ENCODE results near the gene NOC2L. TPM values are rescaled to one million over a fixed set of nuclear protein-coding genes. Genes with fewer than 3 reads are reported as not detected.
A peak's percentile ranks its signal among the peaks of the same experiment; 100 is the strongest.

NOC2L gene
- total RNA-seq, 1 donor from 2014 or later = 69.8 TPM

- H3K27ac Mint-ChIP-seq = no peak overlapping the region
- DNase-seq (ENCODE audit: low spot score in 2 of 2, unreplicated experiment in 2 of 2) = no peak
- TF ChIP-seq, protein P1, sequence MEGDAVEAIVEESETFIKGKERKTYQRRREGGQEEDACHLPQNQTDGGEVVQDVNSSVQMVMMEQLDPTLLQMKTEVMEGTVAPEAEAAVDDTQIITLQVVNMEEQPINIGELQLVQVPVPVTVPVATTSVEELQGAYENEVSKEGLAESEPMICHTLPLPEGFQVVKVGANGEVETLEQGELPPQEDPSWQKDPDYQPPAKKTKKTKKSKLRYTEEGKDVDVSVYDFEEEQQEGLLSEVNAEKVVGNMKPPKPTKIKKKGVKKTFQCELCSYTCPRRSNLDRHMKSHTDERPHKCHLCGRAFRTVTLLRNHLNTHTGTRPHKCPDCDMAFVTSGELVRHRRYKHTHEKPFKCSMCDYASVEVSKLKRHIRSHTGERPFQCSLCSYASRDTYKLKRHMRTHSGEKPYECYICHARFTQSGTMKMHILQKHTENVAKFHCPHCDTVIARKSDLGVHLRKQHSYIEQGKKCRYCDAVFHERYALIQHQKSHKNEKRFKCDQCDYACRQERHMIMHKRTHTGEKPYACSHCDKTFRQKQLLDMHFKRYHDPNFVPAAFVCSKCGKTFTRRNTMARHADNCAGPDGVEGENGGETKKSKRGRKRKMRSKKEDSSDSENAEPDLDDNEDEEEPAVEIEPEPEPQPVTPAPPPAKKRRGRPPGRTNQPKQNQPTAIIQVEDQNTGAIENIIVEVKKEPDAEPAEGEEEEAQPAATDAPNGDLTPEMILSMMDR (IDR thresholded peaks at IDR 0.05; ENCODE audit: unreplicated experiment) = no peak
- peaks cover 2% of the 10 kb centered on the region for H3K36me3 Mint-ChIP-seq
- peaks cover 8% of the 10 kb centered on the region for H3K4me1 Mint-ChIP-seq
- H3K9me3 Mint-ChIP-seq = no peaks in the 10 kb centered on the region
- H3K27me3 Mint-ChIP-seq (ENCODE audit: low read depth) = no peaks in the 10 kb centered on the region
- peak overlapping the region; percentile 55 for H3K4me3 Mint-ChIP-seq
Observed at GRCh38 chr1:962381-963300, 3.6 kb upstream of the NOC2L start.

DNA sequence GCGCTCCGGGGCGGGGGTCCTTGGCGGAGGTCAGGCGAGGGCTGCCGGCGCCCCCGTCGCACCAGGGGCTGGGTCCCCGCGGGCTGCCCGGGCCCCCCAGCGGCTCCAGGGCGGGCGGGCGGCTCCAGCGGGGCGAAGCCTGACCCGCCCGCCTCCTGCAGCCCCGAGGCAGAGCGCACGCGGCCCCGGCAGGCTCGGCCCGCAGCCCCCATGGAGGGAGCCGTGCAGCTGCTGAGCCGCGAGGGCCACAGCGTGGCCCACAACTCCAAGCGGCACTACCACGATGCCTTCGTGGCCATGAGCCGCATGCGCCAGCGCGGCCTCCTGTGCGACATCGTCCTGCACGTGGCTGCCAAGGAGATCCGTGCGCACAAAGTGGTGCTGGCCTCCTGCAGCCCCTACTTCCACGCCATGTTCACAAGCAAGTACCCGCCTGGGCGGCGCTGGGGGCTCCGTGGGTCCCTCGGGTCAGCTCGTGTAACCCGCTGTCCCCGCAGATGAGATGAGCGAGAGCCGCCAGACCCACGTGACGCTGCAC, 2.1 kb upstream of the NOC2L start:
- TF ChIP-seq, protein P1 (IDR thresholded peaks at IDR 0.05; ENCODE audit: unreplicated experiment) = no peak
- Mint-ChIP-seq H3K36me3 (peaks cover 6% of the 10 kb centered on the region), H3K9me3 (no peaks in the 10 kb centered on the region), H3K27ac (no peak overlapping the region), H3K27me3 (ENCODE audit: low read depth) (no peaks in the 10 kb centered on the region), H3K4me3 (peak overlapping the region; percentile 58), H3K4me1 (peaks cover 11% of the 10 kb centered on the region)
- no peak for DNase-seq (ENCODE audit: low spot score in 2 of 2, unreplicated experiment in 2 of 2)

DNA sequence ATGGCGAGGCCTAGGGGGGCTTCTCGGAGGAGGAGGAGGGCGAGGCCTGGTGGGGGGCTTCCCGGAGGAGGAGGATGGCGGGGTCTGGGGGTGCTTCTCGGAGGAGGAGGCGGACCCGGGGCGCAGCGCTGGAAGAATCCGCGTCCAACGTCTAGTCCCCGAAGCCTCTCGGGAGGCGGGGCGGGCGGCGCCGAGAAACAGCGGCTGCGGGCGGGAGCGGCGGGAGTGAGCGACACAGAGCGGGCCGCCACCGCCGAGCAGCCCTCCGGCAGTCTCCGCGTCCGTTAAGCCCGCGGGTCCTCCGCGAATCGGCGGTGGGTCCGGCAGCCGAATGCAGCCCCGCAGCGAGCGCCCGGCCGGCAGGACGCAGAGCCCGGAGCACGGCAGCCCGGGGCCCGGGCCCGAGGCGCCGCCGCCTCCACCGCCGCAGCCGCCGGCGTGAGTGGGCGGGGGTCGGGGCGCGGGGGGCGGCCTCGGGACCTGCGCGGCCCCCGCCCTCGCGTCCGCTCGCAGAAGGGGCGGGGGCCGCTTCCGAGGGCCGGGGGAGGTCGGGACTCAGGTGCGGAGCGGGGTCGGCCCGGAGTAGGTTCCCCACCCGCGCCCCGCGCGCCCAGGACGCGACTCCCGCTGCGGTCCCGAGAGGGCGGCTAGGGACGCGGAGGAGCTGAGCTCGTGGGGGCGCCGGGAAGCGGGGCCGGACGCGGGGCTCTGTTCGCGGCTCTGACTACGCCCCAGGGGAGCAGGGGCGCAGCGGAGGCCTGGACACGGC, 1.5 kb upstream of the NOC2L start, which contains the start of gene KLHL17:
KLHL17 (plus strand) TSS at position 222 of the 769 bp plus-strand sequence; CDS start at position 332, 110 bp downstream.
- DNase-seq (ENCODE audit: low spot score in 2 of 2, unreplicated experiment in 2 of 2) = peak in 1 of 2 experiments; percentile 75
- peak within 1 kb of the TSS; percentile 85 for H3K4me3 Mint-ChIP-seq

GRCh38 chr1:959731-960362, 791 bp upstream of the NOC2L start:
- Mint-ChIP-seq H3K27ac (no peak overlapping the region), H3K4me3 (peak overlapping the region; percentile 85), H3K9me3 (no peaks in the 10 kb centered on the region), H3K36me3 (peaks cover 12% of the 10 kb centered on the region), H3K4me1 (peaks cover 11% of the 10 kb centered on the region), H3K27me3 (ENCODE audit: low read depth) (no peaks in the 10 kb centered on the region)
- TF ChIP-seq, protein P1 (IDR thresholded peaks at IDR 0.05; ENCODE audit: unreplicated experiment) = no peak
- DNase-seq (ENCODE audit: low spot score in 2 of 2, unreplicated experiment in 2 of 2) = no peak

More for the DNA sequence above, 1.5 kb upstream of the NOC2L start, which contains the start of gene KLHL17:
- no peaks in the 10 kb centered on the region for H3K27me3 Mint-ChIP-seq (ENCODE audit: low read depth)
- H3K36me3 Mint-ChIP-seq = peaks cover 6% of the 10 kb centered on the region
- H3K4me1 Mint-ChIP-seq = peaks cover 11% of the 10 kb centered on the region
- H3K9me3 Mint-ChIP-seq = no peaks in the 10 kb centered on the region
- TF ChIP-seq, protein P1 (IDR thresholded peaks at IDR 0.05; ENCODE audit: unreplicated experiment) = no peak
- no peak within 1 kb of the TSS for H3K27ac Mint-ChIP-seq

DNA sequence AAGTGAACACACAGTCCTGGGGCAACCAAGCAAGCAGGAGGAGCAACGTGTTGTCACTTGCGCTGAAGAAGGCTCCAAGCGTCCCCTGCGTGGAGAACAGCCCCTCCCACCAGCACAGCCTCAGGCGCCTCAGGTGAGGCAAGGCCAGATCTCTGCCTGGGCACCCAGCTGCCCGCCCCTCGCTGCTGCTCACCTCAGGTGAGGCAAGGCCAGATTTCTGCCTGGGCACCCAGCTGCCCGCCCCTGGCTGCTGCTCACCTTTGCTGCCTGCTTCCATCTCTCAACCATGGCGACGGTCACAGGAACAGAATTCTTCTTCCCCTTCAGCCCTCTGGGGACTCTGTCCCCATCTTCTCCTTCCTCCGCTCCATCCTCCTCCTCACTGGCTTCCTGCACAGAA, 2.4 kb downstream of the NOC2L start:
- Mint-ChIP-seq H3K36me3 (peaks cover 24% of the 10 kb centered on the region), H3K27ac (no peak overlapping the region), H3K27me3 (ENCODE audit: low read depth) (no peaks in the 10 kb centered on the region), H3K4me1 (peaks cover 11% of the 10 kb centered on the region), H3K4me3 (no peak overlapping the region), H3K9me3 (no peaks in the 10 kb centered on the region)
- DNase-seq (ENCODE audit: low spot score in 2 of 2, unreplicated experiment in 2 of 2) = no peak
- TF ChIP-seq, protein P1 (IDR thresholded peaks at IDR 0.05; ENCODE audit: unreplicated experiment) = no peak

Data from mesothelial cell of epicardium (in vitro differentiated cells).